K562 (cell line): ENCODE measurements around the gene C5orf24. TPM values are rescaled to one million over a fixed set of nuclear protein-coding genes. Genes with fewer than 3 reads are reported as not detected.

Experiments
- CEBPG ChIP-seq, 3 experiments: fragments of 200-800 bp in 1 of 3; sonication (Bioruptor generic) in 1 of 3; sonication (generic) in 1 of 3; formaldehyde crosslinking in 1 of 3; IDR thresholded peaks in 2 of 3; conservative IDR thresholded peaks in 1 of 3; 2 replicates each; pipeline versions ENCODE4 v1.6.1 to v1.8.0; 2016 to 2022; ENCODE audit warnings: missing compliant biosample characterization in 2 of 3, missing genetic modification characterization in 2 of 3, mild to moderate bottlenecking in 1 of 3, missing genetic modification reagents in 1 of 3
- COPS2 ChIP-seq: fragments of 450-650 bp; conservative IDR thresholded peaks from 2 replicates; pipeline ENCODE4 v1.6.1; 2016; ENCODE audit warnings: mild to moderate bottlenecking, moderate library complexity
- CREB3 ChIP-seq: fragments of 450-650 bp; conservative IDR thresholded peaks from 2 replicates; pipeline ENCODE4 v1.6.1; 2016; ENCODE audit warnings: missing genetic modification characterization, low read depth, mild to moderate bottlenecking, missing compliant biosample characterization, moderate library complexity
- E2F4 ChIP-seq: sonication (generic); formaldehyde crosslinking; IDR thresholded peaks from 2 replicates; pipeline ENCODE4 v1.8.0; 2022; ENCODE audit warnings: mild to moderate bottlenecking, low read depth, missing genetic modification reagents
- FUS ChIP-seq: fragments of 200-400 bp; formaldehyde crosslinking; optimal IDR thresholded peaks from 2 replicates; pipeline ENCODE3; 2017; ENCODE audit warnings: low read depth, low read length
- GTF2F1 ChIP-seq: IDR thresholded peaks from 2 replicates; pipeline ENCODE4 v1.6.1; 2011; ENCODE audit warnings: low read depth, low read length, improper control_type of control experiment
- HCFC1 ChIP-seq: IDR thresholded peaks from 2 replicates; pipeline ENCODE4 v1.6.1; 2012; ENCODE audit warnings: low read depth, low read length, improper control_type of control experiment
- HNRNPLL ChIP-seq: fragments of 200-400 bp; formaldehyde crosslinking; IDR thresholded peaks from 2 replicates; pipeline ENCODE4 v1.6.1; 2017; ENCODE audit warnings: low read length, low read depth, mild to moderate bottlenecking; ENCODE audit not compliant: poor library complexity, severe bottlenecking
- HOXB6 ChIP-seq: fragments of 250-450 bp; sonication (Bioruptor Pico); IDR thresholded peaks from 2 replicates; pipeline ENCODE4 v1.5.1; 2022; ENCODE audit warnings: mild to moderate bottlenecking, borderline replicate concordance
- KLF1 ChIP-seq: fragments of 450-650 bp; IDR thresholded peaks from 2 replicates; pipeline ENCODE4 v1.6.1; 2016; ENCODE audit warnings: missing genetic modification characterization, missing compliant biosample characterization
- MCM2 ChIP-seq: fragments of 450-650 bp; IDR thresholded peaks from 2 replicates; pipeline ENCODE4 v1.6.1; 2017; ENCODE audit warnings: low read depth, mild to moderate bottlenecking
- MEIS2 ChIP-seq: fragments of 450-650 bp; IDR thresholded peaks from 2 replicates; pipeline ENCODE4 v1.6.1; 2014; ENCODE audit warnings: mild to moderate bottlenecking; ENCODE audit not compliant: partially characterized antibody
- MTA2 ChIP-seq: fragments of 450-650 bp; IDR thresholded peaks from 2 replicates; pipeline ENCODE4 v1.6.1; 2016; ENCODE audit warnings: low read depth
- MXD1 ChIP-seq: fragments of 250-450 bp; sonication (Bioruptor Pico); IDR thresholded peaks from 2 replicates; pipeline ENCODE4 v1.8.0; 2021; ENCODE audit warnings: borderline replicate concordance, mild to moderate bottlenecking, moderate library complexity; ENCODE audit not compliant: poor library complexity, severe bottlenecking
- MXI1 ChIP-seq: IDR thresholded peaks from 2 replicates; pipeline ENCODE4 v1.6.1; 2011; ENCODE audit warnings: low read depth, mild to moderate bottlenecking, improper control_type of control experiment, low read length
- NFIC ChIP-seq: fragments of 450-650 bp; IDR thresholded peaks from 2 replicates; pipeline ENCODE4 v1.6.1; 2017; ENCODE audit warnings: mild to moderate bottlenecking, inconsistent platforms
- PHF21A ChIP-seq: fragments of 450-650 bp; IDR thresholded peaks from 2 replicates; pipeline ENCODE4 v1.6.1; 2017; ENCODE audit warnings: low read depth, borderline replicate concordance
- PRPF4 ChIP-seq: fragments of 200-400 bp; formaldehyde crosslinking; IDR thresholded peaks from one replicate; pipeline ENCODE4 v1.6.1; 2017; ENCODE audit warnings: low read length, low read depth, mild to moderate bottlenecking; ENCODE audit not compliant: insufficient read depth, poor library complexity, severe bottlenecking
- TAF1 ChIP-seq: IDR thresholded peaks from 2 replicates; pipeline ENCODE4 v1.6.1; 2011; ENCODE audit warnings: mild to moderate bottlenecking, low read length, moderate library complexity; ENCODE audit not compliant: insufficient read depth, control insufficient read depth, severe bottlenecking; ENCODE audit errors: extremely low read depth
- TCFL5 ChIP-seq: fragments of 250-450 bp; sonication (Bioruptor Pico); conservative IDR thresholded peaks from 2 replicates; pipeline ENCODE4 v1.6.1; 2021; ENCODE audit warnings: mild to moderate bottlenecking, moderate library complexity, matching md5 sums
- TRIM28 ChIP-seq: fragments of 450-650 bp; IDR thresholded peaks from 2 replicates; pipeline ENCODE4 v1.6.1; 2017
- ZBTB49 ChIP-seq: sonication (generic); formaldehyde crosslinking; IDR thresholded peaks from 2 replicates; pipeline ENCODE4 v1.8.0; 2022; ENCODE audit warnings: missing genetic modification reagents, mild to moderate bottlenecking, borderline replicate concordance
- polyA plus RNA-seq, 8 experiments: library from polyadenylated mRNA; depleted of rRNA in 4 of 8; stranded (reverse) in 5 of 8; unstranded in 3 of 8; fragments of >200 nt; fragmentation: Nextera tagmentation in 2 of 8; fragmentation: Illumina TruSeq in 1 of 8; extraction: Ambion mirVana in 2 of 8; extraction: Trizol in 1 of 8; gene quantifications; 2 replicates each; pipeline versions ENCODE4 v1.2.1 to v1.2.3, GENCODE V29; 2011 to 2014; ENCODE audit warnings: inconsistent platforms in 1 of 8, missing spikeins in 1 of 8
- total RNA-seq, 7 experiments: library from RNA; depleted of rRNA in 6 of 7; stranded (reverse); fragments of >200 nt in 6 of 7; fragmentation: Illumina TruSeq in 2 of 7; extraction: Trizol in 2 of 7; gene quantifications; 2 replicates each; pipeline versions ENCODE4 v1.2.1 to v1.2.3, GENCODE V29; 2011 to 2021; ENCODE audit warnings: low replicate concordance in 1 of 7

The C5orf24 gene
- total and polyA plus RNA-seq, 9 of the 15 experiments (the other 6 are each of a cell fraction or from before 2014, with no cell fraction given): 8.9 to 38.6 (median 28.4) TPM

- TF ChIP-seq CEBPG (CRISPR knock-in tag; IDR thresholded peaks at IDR 0.05) (peak; percentile 27; the same call in 1 of the 2 replicates), CEBPG (tag; conservative IDR thresholded peaks at IDR 0.05 in 1 of 2, IDR thresholded peaks at IDR 0.05 in 1 of 2) (no peak), MCM2 (no peak), TRIM28 (no peak), MTA2 (no peak; the same call in 1 of the 2 replicates), TCFL5 (CRISPR knock-in tag) (no peak), HOXB6 (CRISPR knock-in tag) (no peak), NFIC (peak; percentile 91), ZBTB49 (CRISPR knock-in tag) (no peak), CREB3 (tag) (no peak; the same call in 1 of the 2 replicates), TAF1 (peak; percentile 94), HCFC1 (peak; percentile 65), KLF1 (0 out of 2 replicates have a peak, but pooled peaks have one; percentile 29), GTF2F1 (no peak), PRPF4 (peak; percentile 84), MEIS2 (peak; percentile 86), HNRNPLL (peak; percentile 57), MXD1 (CRISPR knock-in tag) (no peak), FUS (peak; percentile 92), MXI1 (no peak; the same call in 1 of the 2 replicates), E2F4 (CRISPR knock-in tag) (peak; percentile 93), PHF21A (no peak), COPS2 (no peak)
Measured at GRCh38 chr5:134845852-134846640, at the start of gene C5orf24 (continued).
